IMR-90 (cell line): ENCODE data around the gene CNTN5. TPM values are rescaled to one million over a fixed set of nuclear protein-coding genes. Genes with fewer than 3 reads are reported as not detected.

Source experiments
- ATAC-seq: fragments of 200-7000 bp; cut with Tn5 transposase; 2 replicates; pipeline ENCODE4 v1.9.1; 2020; ENCODE audit warnings: low read depth, mild to moderate bottlenecking, moderate library complexity
- BruUV-seq: library from RNA; stranded (reverse); fragments of 400-500 nt; replicated peaks from 2 replicates; lab custom pipeline; 2021; lab: Mats Ljungman, UMichigan
- CTCF ChIA-PET: fragments of 300-600 bp; formaldehyde crosslinking; extraction: SDS; loops from one replicate; lab custom pipeline; 2021; ENCODE audit warnings: antibody characterized with exemption; lab: Yijun Ruan, JAX
- POLR2A ChIA-PET: fragments of 300-600 bp; sonication (Branson Sonifier 250); formaldehyde crosslinking; loops from one replicate; lab custom pipeline; 2022; ENCODE audit warnings: antibody characterized with exemption; ENCODE audit not compliant: unreplicated experiment; lab: Charles Lee
- DNase-seq: peaks from one replicate; pipeline ENCODE4 v3.0.0; 2013
- H2AFZ ChIP-seq: replicated peaks from 2 replicates; pipeline ENCODE3; 2013; ENCODE audit warnings: low read length, mild to moderate bottlenecking; ENCODE audit not compliant: poor library complexity
- H2AK5ac ChIP-seq: 2 replicates; pipeline ENCODE4 v1.6.1; 2013; ENCODE audit warnings: low read depth, low read length, inconsistent platforms
- H2AK9ac ChIP-seq: replicated peaks from 2 replicates; pipeline ENCODE3; 2013; ENCODE audit warnings: mild to moderate bottlenecking, low read depth, low read length, moderate library complexity; ENCODE audit not compliant: poor library complexity
- H2BK120ac ChIP-seq: 2 replicates; pipeline ENCODE4 v1.6.1; 2013; ENCODE audit warnings: low read depth, low read length, inconsistent platforms
- H2BK15ac ChIP-seq: 3 replicates; pipeline ENCODE4 v1.6.1; 2013; ENCODE audit warnings: low read depth, low read length, inconsistent platforms
- H2BK20ac ChIP-seq: 2 replicates; pipeline ENCODE4 v1.6.1; 2013; ENCODE audit warnings: low read depth, mild to moderate bottlenecking, inconsistent platforms, low read length, moderate library complexity
- H2BK5ac ChIP-seq: 2 replicates; pipeline ENCODE4 v1.6.1; 2013; ENCODE audit warnings: mild to moderate bottlenecking, low read depth, low read length, inconsistent platforms; ENCODE audit not compliant: poor library complexity, severe bottlenecking
- H3K14ac ChIP-seq: replicated peaks from 2 replicates; pipeline ENCODE4 v1.6.1; 2013; ENCODE audit warnings: low read depth, low read length, inconsistent platforms
- H3K18ac ChIP-seq: 2 replicates; pipeline ENCODE4 v1.6.1; 2013; ENCODE audit warnings: low read depth, low read length, control low read depth
- H3K23ac ChIP-seq: 2 replicates; pipeline ENCODE4 v1.6.1; 2013; ENCODE audit warnings: low read depth, low read length, inconsistent platforms
- H3K27ac ChIP-seq: 2 replicates; pipeline ENCODE4 v1.5.1; 2013; ENCODE audit warnings: mild to moderate bottlenecking, control low read depth, low read length; ENCODE audit not compliant: insufficient read depth
- H3K27me3 ChIP-seq: 2 replicates; pipeline ENCODE4 v1.6.1; 2013; ENCODE audit warnings: low read length; ENCODE audit not compliant: control insufficient read depth, insufficient read depth
- H3K36me3 ChIP-seq: 2 replicates; pipeline ENCODE4 v1.6.1; 2013; ENCODE audit warnings: low read length, mixed read lengths; ENCODE audit not compliant: control insufficient read depth, insufficient read depth
- H3K4ac ChIP-seq: 2 replicates; pipeline ENCODE4 v1.6.1; 2013; ENCODE audit warnings: low read depth, low read length, inconsistent platforms
- H3K4me1 ChIP-seq: 2 replicates; pipeline ENCODE4 v1.6.1; 2013; ENCODE audit warnings: low read length, mixed read lengths; ENCODE audit not compliant: control insufficient read depth, insufficient read depth
- H3K4me2 ChIP-seq: 2 replicates; pipeline ENCODE4 v1.6.1; 2013; ENCODE audit warnings: low read depth, mild to moderate bottlenecking, control low read depth, low read length, moderate library complexity
- H3K4me3 ChIP-seq: 2 replicates; pipeline ENCODE4 v1.5.1; 2013; ENCODE audit warnings: low read depth, mild to moderate bottlenecking, control low read depth, low read length, moderate library complexity; ENCODE audit not compliant: insufficient read depth
- H3K56ac ChIP-seq: 2 replicates; pipeline ENCODE4 v1.6.1; 2013; ENCODE audit warnings: low read length, inconsistent platforms; ENCODE audit not compliant: insufficient read depth; ENCODE audit errors: extremely low read depth
- H3K79me1 ChIP-seq, 2 experiments: 2 replicates each; pipeline ENCODE4 v1.6.1; 2013; ENCODE audit warnings: low read length in 2 of 2, inconsistent platforms in 1 of 2, low read depth in 1 of 2
- H3K9ac ChIP-seq: 2 replicates; pipeline ENCODE4 v1.6.1; 2013; ENCODE audit warnings: low read depth, low read length, control low read depth
- H3K9me1 ChIP-seq: 2 replicates; pipeline ENCODE4 v1.6.1; 2013; ENCODE audit warnings: low read length, inconsistent platforms; ENCODE audit not compliant: insufficient read depth
- H3K9me3 ChIP-seq: 2 replicates; pipeline ENCODE4 v1.6.1; 2013; ENCODE audit warnings: low read length; ENCODE audit not compliant: control insufficient read depth, insufficient read depth
- H4K20me1 ChIP-seq: 2 replicates; pipeline ENCODE4 v1.6.1; 2013; ENCODE audit warnings: low read length, inconsistent platforms; ENCODE audit not compliant: insufficient read depth
- H4K5ac ChIP-seq: 2 replicates; pipeline ENCODE4 v1.6.1; 2013; ENCODE audit warnings: mild to moderate bottlenecking, low read depth, low read length, control low read depth
- H4K8ac ChIP-seq, 2 experiments: 2 replicates each; pipeline ENCODE4 v1.6.1; 2013; ENCODE audit warnings: low read depth in 2 of 2, low read length in 2 of 2, control low read depth in 1 of 2, inconsistent platforms in 1 of 2
- H4K91ac ChIP-seq: 2 replicates; pipeline ENCODE4 v1.6.1; 2013; ENCODE audit warnings: low read depth, low read length, inconsistent platforms; ENCODE audit not compliant: insufficient read depth
- BHLHE40 ChIP-seq: fragments of 150-350 bp; IDR thresholded peaks from 2 replicates; pipeline ENCODE4 v1.6.1; 2016; ENCODE audit warnings: mild to moderate bottlenecking, low read depth, low read length
- CEBPB ChIP-seq: IDR thresholded peaks from 2 replicates; pipeline ENCODE4 v1.6.1; 2012; ENCODE audit warnings: low read depth, low read length, improper control_type of control experiment
- CHD1 ChIP-seq: IDR thresholded peaks from 2 replicates; pipeline ENCODE4 v1.6.1; 2012; ENCODE audit warnings: low read depth, low read length, improper control_type of control experiment
- CTCF ChIP-seq: conservative IDR thresholded peaks from 2 replicates; pipeline ENCODE4 v1.5.1; 2012; ENCODE audit warnings: mild to moderate bottlenecking, low read depth, low read length, improper control_type of control experiment
- ELK1 ChIP-seq: fragments of 150-350 bp; IDR thresholded peaks from 2 replicates; pipeline ENCODE4 v1.6.1; 2016; ENCODE audit warnings: low read depth, mild to moderate bottlenecking, low read length, moderate library complexity, borderline replicate concordance
- FOS ChIP-seq: fragments of 150-350 bp; IDR thresholded peaks from 2 replicates; pipeline ENCODE4 v1.6.1; 2016; ENCODE audit warnings: low read depth, low read length
- MAFK ChIP-seq: IDR thresholded peaks from 2 replicates; pipeline ENCODE4 v1.6.1; 2012; ENCODE audit warnings: low read depth, low read length, improper control_type of control experiment
- MAZ ChIP-seq: IDR thresholded peaks from 2 replicates; pipeline ENCODE4 v1.6.1; 2012; ENCODE audit warnings: low read depth, mild to moderate bottlenecking, low read length, improper control_type of control experiment, moderate library complexity, borderline replicate concordance
- MXI1 ChIP-seq: IDR thresholded peaks from 2 replicates; pipeline ENCODE4 v1.6.1; 2012; ENCODE audit warnings: low read depth, mild to moderate bottlenecking, low read length, moderate library complexity, borderline replicate concordance
- NFE2L2 ChIP-seq: fragments of 150-350 bp; IDR thresholded peaks from 2 replicates; pipeline ENCODE4 v1.6.1; 2016; ENCODE audit warnings: low read depth, mild to moderate bottlenecking, low read length
- POLR2A ChIP-seq: IDR thresholded peaks from 2 replicates; pipeline ENCODE4 v1.6.1; 2012; ENCODE audit warnings: mild to moderate bottlenecking, low read depth, low read length
- RAD21 ChIP-seq: IDR thresholded peaks from 2 replicates; pipeline ENCODE4 v1.6.1; 2012; ENCODE audit warnings: low read length, improper control_type of control experiment
- RCOR1 ChIP-seq: IDR thresholded peaks from 2 replicates; pipeline ENCODE4 v1.6.1; 2012; ENCODE audit warnings: mild to moderate bottlenecking, low read length, improper control_type of control experiment; ENCODE audit not compliant: insufficient replicate concordance
- RFX5 ChIP-seq: IDR thresholded peaks from 2 replicates; pipeline ENCODE4 v1.8.0; 2012; ENCODE audit warnings: low read depth, mild to moderate bottlenecking, low read length, moderate library complexity
- SMC3 ChIP-seq: fragments of 150-350 bp; IDR thresholded peaks from 2 replicates; pipeline ENCODE4 v1.6.1; 2016; ENCODE audit warnings: low read depth, mild to moderate bottlenecking, antibody characterized with exemption, low read length, moderate library complexity
- USF2 ChIP-seq: fragments of 150-350 bp; IDR thresholded peaks from 2 replicates; pipeline ENCODE4 v1.6.1; 2017; ENCODE audit warnings: mild to moderate bottlenecking, antibody characterized with exemption, low read length, low read depth
- WGBS, 2 experiments: methylation state at CpG; one replicate each; pipeline versions ENCODE4 v1.1.5 to v1.1.7; 2013; ENCODE audit warnings: missing lambda C conversion rate in 2 of 2; ENCODE audit not compliant: insufficient read length in 1 of 2; ENCODE audit errors: extremely low coverage in 2 of 2; 5-methylcytosine and 5-hydroxymethylcytosine counted together
- dilution Hi-C: fragments of 300-500 bp; cut with HindIII; formaldehyde crosslinking; loops from one replicate; pipeline ENCODE4 v1.14.3; 2018; ENCODE audit warnings: low sequenced_read_pairs; ENCODE audit not compliant: unreplicated experiment
- in situ Hi-C: fragments of 300-500 bp; cut with MboI; formaldehyde crosslinking; loops from 3 replicates; pipeline ENCODE4 v1.14.3; 2019; ENCODE audit warnings: low sequenced_read_pairs, inconsistent platforms, mixed read lengths
- intact Hi-C: fragments of 100-400 bp; cut with micrococcal nuclease; formaldehyde crosslinking; loops from 2 replicates; pipeline ENCODE4 v1.10.0; 2022
- polyA plus RNA-seq, 3 experiments: library from polyadenylated mRNA; depleted of rRNA; stranded (reverse); fragments of >200 nt; gene quantifications; 2 replicates each; pipeline ENCODE4 v1.2.3, GENCODE V29; 2012; ENCODE audit warnings: low replicate concordance in 1 of 3
- total RNA-seq: library from RNA; depleted of rRNA; stranded (reverse); fragments of >200 nt; gene quantifications from 2 replicates; pipeline ENCODE4 v1.2.3, GENCODE V29; 2012

The CNTN5 gene
- total and polyA plus RNA-seq, 2 of the 4 experiments (the other 2 are of a cell fraction), result not detected

GRCh38 chr11:99366546-99366945 lies 345.8 kb downstream of the CNTN5 start:
- H2AFZ ChIP-seq, result no peak overlapping the region
- no peaks in the 10 kb centered on the region for H3K9me1 ChIP-seq
- no peaks in the 10 kb centered on the region for H4K20me1 ChIP-seq
- no peak overlapping the region for H3K23ac ChIP-seq
- H2BK5ac ChIP-seq, result no peak overlapping the region
- DNase-seq (no peak), ATAC-seq (no peak)
- no peak overlapping the region for H2AK5ac ChIP-seq
- dilution Hi-C loops (no loop called here), intact Hi-C loops (no loop called here), in situ Hi-C loops (no loop called here)
- H3K9me3 ChIP-seq, result no peaks in the 10 kb centered on the region
- no peak overlapping the region for H2BK120ac ChIP-seq
- WGBS, 2 experiments, result 71% methylated on average over 2 of the region's 7 CpGs; no CpG with 5 or more reads in 1 of the 2 experiments
- no peak overlapping the region for H3K4me2 ChIP-seq
- H3K56ac ChIP-seq, result no peak overlapping the region
- H3K14ac ChIP-seq, result no peak overlapping the region
- no peaks in the 10 kb centered on the region for H3K36me3 ChIP-seq
- no peak overlapping the region for H2AK9ac ChIP-seq
- ChIA-PET CTCF (no interaction called here), POLR2A (no interaction called here)
- TF ChIP-seq MAFK, result no peak
- no peak for TF ChIP-seq RCOR1
- no peak for TF ChIP-seq MXI1
- TF ChIP-seq NFE2L2, result no peak
- no peak for TF ChIP-seq CEBPB
- TF ChIP-seq RFX5, result no peak
- no peak for TF ChIP-seq USF2
- no peak for TF ChIP-seq CHD1
- no peak for TF ChIP-seq BHLHE40
- TF ChIP-seq CTCF, result no peak
- TF ChIP-seq FOS, result no peak
- TF ChIP-seq POLR2A, result no peak
- no peak for TF ChIP-seq ELK1
- no peak for TF ChIP-seq SMC3
- no peak for TF ChIP-seq RAD21
- TF ChIP-seq MAZ, result no peak
- H4K91ac ChIP-seq, result no peak overlapping the region
- no peak overlapping the region for H3K4me3 ChIP-seq
- no peaks in the 10 kb centered on the region for H3K79me1 ChIP-seq
- H4K5ac ChIP-seq, result no peak overlapping the region
- no peaks in the 10 kb centered on the region for H3K27me3 ChIP-seq
- BruUV-seq, result no TSS peak
- H3K4me1 ChIP-seq, result no peaks in the 10 kb centered on the region
- no peak overlapping the region for H3K9ac ChIP-seq
- H4K8ac ChIP-seq, result no peak overlapping the region
- no peak overlapping the region for H3K4ac ChIP-seq
- H3K27ac ChIP-seq, result no peak overlapping the region
- no peak overlapping the region for H2BK15ac ChIP-seq
- no peak overlapping the region for H2BK20ac ChIP-seq
- H3K18ac ChIP-seq, result no peak overlapping the region
